H9 (cell line): ENCODE measurements around the gene THEMIS. TPM values are rescaled to one million over a fixed set of nuclear protein-coding genes. Genes with fewer than 3 reads are reported as not detected.

Source experiments
- DNase-seq: peaks from one replicate; pipeline ENCODE4 v3.0.0-alpha.2; 2017
- H2AFZ ChIP-seq: one replicate; pipeline ENCODE4 v1.6.1; 2013; ENCODE audit warnings: mild to moderate bottlenecking, low read length, control low read depth, moderate library complexity
- H2AK5ac ChIP-seq: 2 replicates; pipeline ENCODE4 v1.6.1; 2013; ENCODE audit warnings: low read length, control low read depth, mixed read lengths; ENCODE audit not compliant: insufficient read length
- H2BK120ac ChIP-seq: one replicate; pipeline ENCODE4 v1.6.1; 2013; ENCODE audit warnings: low read depth, mild to moderate bottlenecking, low read length, control low read depth, inconsistent platforms; ENCODE audit not compliant: poor library complexity, severe bottlenecking
- H2BK12ac ChIP-seq: 2 replicates; pipeline ENCODE4 v1.6.1; 2013; ENCODE audit warnings: low read length, control low read depth, mixed read lengths, low read depth; ENCODE audit not compliant: insufficient read length
- H2BK15ac ChIP-seq: 2 replicates; pipeline ENCODE4 v1.6.1; 2013; ENCODE audit warnings: low read depth, low read length, control low read depth
- H2BK20ac ChIP-seq: one replicate; pipeline ENCODE4 v1.6.1; 2013; ENCODE audit warnings: low read depth, mild to moderate bottlenecking, low read length, control low read depth, inconsistent platforms; ENCODE audit not compliant: poor library complexity, severe bottlenecking
- H2BK5ac ChIP-seq: 2 replicates; pipeline ENCODE4 v1.6.1; 2013; ENCODE audit warnings: low read length, control low read depth, mixed read lengths; ENCODE audit not compliant: insufficient read length
- H3K14ac ChIP-seq: 2 replicates; pipeline ENCODE4 v1.6.1; 2013; ENCODE audit warnings: low read length, control low read depth; ENCODE audit not compliant: insufficient read depth
- H3K18ac ChIP-seq: 2 replicates; pipeline ENCODE4 v1.6.1; 2013; ENCODE audit warnings: low read depth, mild to moderate bottlenecking, mixed read lengths, low read length, control low read depth; ENCODE audit not compliant: insufficient read length
- H3K23ac ChIP-seq: 2 replicates; pipeline ENCODE4 v1.6.1; 2013; ENCODE audit warnings: low read length, control low read depth, mixed read lengths, low read depth; ENCODE audit not compliant: insufficient read length
- H3K23me2 ChIP-seq: 2 replicates; pipeline ENCODE4 v1.6.1; 2013; ENCODE audit warnings: low read depth, mild to moderate bottlenecking, mixed read lengths, low read length, control low read depth; ENCODE audit not compliant: insufficient read length, poor library complexity, severe bottlenecking
- H3K27ac ChIP-seq: 2 replicates; pipeline ENCODE4 v1.5.1; 2013; ENCODE audit warnings: low read length, control low read depth, mixed read lengths, low read depth; ENCODE audit not compliant: insufficient read length
- H3K27me3 ChIP-seq: 2 replicates; pipeline ENCODE4 v1.6.1; 2013; ENCODE audit warnings: low read length, control low read depth, inconsistent platforms; ENCODE audit not compliant: insufficient read depth
- H3K4ac ChIP-seq: 2 replicates; pipeline ENCODE4 v1.6.1; 2013; ENCODE audit warnings: low read depth, mild to moderate bottlenecking, control low read depth, inconsistent platforms, low read length, moderate library complexity
- H3K4me1 ChIP-seq: 2 replicates; pipeline ENCODE4 v1.6.1; 2013; ENCODE audit warnings: low read length, control low read depth, inconsistent platforms; ENCODE audit not compliant: insufficient read depth
- H3K4me2 ChIP-seq: 2 replicates; pipeline ENCODE4 v1.6.1; 2013; ENCODE audit warnings: low read length, control low read depth, mixed read lengths; ENCODE audit not compliant: insufficient read length, insufficient read depth
- H3K56ac ChIP-seq: 2 replicates; pipeline ENCODE4 v1.6.1; 2013; ENCODE audit warnings: low read depth, mild to moderate bottlenecking, mixed read lengths, low read length, control low read depth; ENCODE audit not compliant: insufficient read length
- H3K79me1 ChIP-seq: 2 replicates; pipeline ENCODE4 v1.6.1; 2013; ENCODE audit warnings: low read depth, mild to moderate bottlenecking, moderate library complexity, low read length, control low read depth, inconsistent platforms; ENCODE audit not compliant: insufficient read depth, poor library complexity, severe bottlenecking
- H3K79me2 ChIP-seq: 2 replicates; pipeline ENCODE4 v1.6.1; 2013; ENCODE audit warnings: low read length, control low read depth, inconsistent platforms; ENCODE audit not compliant: insufficient read depth
- H3K9ac ChIP-seq: 2 replicates; pipeline ENCODE4 v1.6.1; 2013; ENCODE audit warnings: low read length, control low read depth, mixed read lengths; ENCODE audit not compliant: insufficient read length; ENCODE audit errors: extremely low read depth
- H3K9me3 ChIP-seq: one replicate; pipeline ENCODE4 v1.6.1; 2013; ENCODE audit warnings: low read depth, low read length, inconsistent platforms; ENCODE audit not compliant: control insufficient read depth
- H3T11ph ChIP-seq: one replicate; pipeline ENCODE4 v1.6.1; 2013; ENCODE audit warnings: mild to moderate bottlenecking, low read length, control low read depth, inconsistent platforms
- H4K20me1 ChIP-seq: one replicate; pipeline ENCODE4 v1.6.1; 2013; ENCODE audit not compliant: control insufficient read depth, insufficient read length, insufficient read depth
- H4K5ac ChIP-seq: 2 replicates; pipeline ENCODE4 v1.6.1; 2013; ENCODE audit warnings: low read depth, mild to moderate bottlenecking, mixed read lengths, low read length, control low read depth; ENCODE audit not compliant: insufficient read length
- H4K8ac ChIP-seq: replicated peaks from 2 replicates; pipeline ENCODE4 v1.6.1; 2013; ENCODE audit warnings: low read length, control low read depth, mixed read lengths, low read depth; ENCODE audit not compliant: insufficient read length
- H4K91ac ChIP-seq: 2 replicates; pipeline ENCODE4 v1.6.1; 2013; ENCODE audit warnings: low read depth, mild to moderate bottlenecking, moderate library complexity, mixed read lengths, low read length, control low read depth; ENCODE audit not compliant: insufficient read length
- H3K27ac Mint-ChIP-seq, 3 experiments: 2 replicates in 2 of 3; 3 replicates in 1 of 3; pipeline ENCODE4 v1.8.0; 2020 to 2021; ENCODE audit warnings: mixed read lengths in 3 of 3, mild to moderate bottlenecking in 1 of 3, moderate library complexity in 1 of 3
- H3K27me3 Mint-ChIP-seq: 2 replicates; pipeline ENCODE4 v1.8.0; 2021; ENCODE audit warnings: low read depth, mild to moderate bottlenecking, moderate library complexity, mixed read lengths
- H3K36me3 Mint-ChIP-seq, 3 experiments: 2 replicates in 2 of 3; 3 replicates in 1 of 3; pipeline ENCODE4 v1.8.0; 2020 to 2021; ENCODE audit warnings: low read depth in 3 of 3, mixed read lengths in 3 of 3; ENCODE audit not compliant: insufficient read depth in 1 of 3
- H3K4me1 Mint-ChIP-seq, 2 experiments: 2 replicates each; pipeline ENCODE4 v1.8.0; 2020; ENCODE audit warnings: mixed read lengths in 2 of 2
- H3K4me3 Mint-ChIP-seq, 2 experiments: 2 replicates in 1 of 2; 3 replicates in 1 of 2; pipeline ENCODE4 v1.8.0; 2020 to 2021; ENCODE audit warnings: mild to moderate bottlenecking in 2 of 2, mixed read lengths in 2 of 2, moderate library complexity in 1 of 2
- H3K9me3 Mint-ChIP-seq, 2 experiments: 2 replicates in 1 of 2; 3 replicates in 1 of 2; pipeline ENCODE4 v1.8.0; 2020; ENCODE audit warnings: mild to moderate bottlenecking in 2 of 2, mixed read lengths in 2 of 2, moderate library complexity in 1 of 2
- WGBS: extraction: QIAGEN DNeasy Blood & Tissue Kit; methylation state at CpG from one replicate; pipeline ENCODE4 v1.1.7; 2013; ENCODE audit warnings: missing lambda C conversion rate, low lambda C conversion rate, mixed read lengths; ENCODE audit not compliant: insufficient read length; ENCODE audit errors: extremely low coverage; 5-methylcytosine and 5-hydroxymethylcytosine counted together
- total RNA-seq: library from RNA; stranded (reverse); gene quantifications from 2 replicates; pipeline ENCODE4 v1.2.1, GENCODE V29; 2021
- TF ChIP-seq, protein P1 (sequence below): fragments of 200-600 bp; sonication (generic); conservative IDR thresholded peaks from 3 replicates; pipeline ENCODE4 v1.8.0; 2021; ENCODE audit warnings: antibody characterized with exemption, mild to moderate bottlenecking

Gene THEMIS
- total RNA-seq, 1 experiment from 2014 or later, result not detected

- TF ChIP-seq, protein P1, sequence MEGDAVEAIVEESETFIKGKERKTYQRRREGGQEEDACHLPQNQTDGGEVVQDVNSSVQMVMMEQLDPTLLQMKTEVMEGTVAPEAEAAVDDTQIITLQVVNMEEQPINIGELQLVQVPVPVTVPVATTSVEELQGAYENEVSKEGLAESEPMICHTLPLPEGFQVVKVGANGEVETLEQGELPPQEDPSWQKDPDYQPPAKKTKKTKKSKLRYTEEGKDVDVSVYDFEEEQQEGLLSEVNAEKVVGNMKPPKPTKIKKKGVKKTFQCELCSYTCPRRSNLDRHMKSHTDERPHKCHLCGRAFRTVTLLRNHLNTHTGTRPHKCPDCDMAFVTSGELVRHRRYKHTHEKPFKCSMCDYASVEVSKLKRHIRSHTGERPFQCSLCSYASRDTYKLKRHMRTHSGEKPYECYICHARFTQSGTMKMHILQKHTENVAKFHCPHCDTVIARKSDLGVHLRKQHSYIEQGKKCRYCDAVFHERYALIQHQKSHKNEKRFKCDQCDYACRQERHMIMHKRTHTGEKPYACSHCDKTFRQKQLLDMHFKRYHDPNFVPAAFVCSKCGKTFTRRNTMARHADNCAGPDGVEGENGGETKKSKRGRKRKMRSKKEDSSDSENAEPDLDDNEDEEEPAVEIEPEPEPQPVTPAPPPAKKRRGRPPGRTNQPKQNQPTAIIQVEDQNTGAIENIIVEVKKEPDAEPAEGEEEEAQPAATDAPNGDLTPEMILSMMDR, result 0 out of 3 replicates have a peak, but pooled peaks have one; percentile 32
- H2BK12ac ChIP-seq, result no peak overlapping the region
- no peak overlapping the region for H4K91ac ChIP-seq
- no peak overlapping the region for H2AK5ac ChIP-seq
- Mint-ChIP-seq H3K36me3 (no peaks in the 10 kb centered on the region), H3K27me3 (no peaks in the 10 kb centered on the region), H3K27ac (0 out of 7 replicates have a peak overlapping the region, but pooled peaks of 1 of the 3 experiments have one; percentile 14), H3K9me3 (no peaks in the 10 kb centered on the region), H3K4me1 (peaks cover 3 to 7% of the 10 kb centered on the region in 2 experiments), H3K4me3 (no peak overlapping the region)
- no peak overlapping the region for H3K14ac ChIP-seq
- H3K27ac ChIP-seq, result no peak overlapping the region
- H3K4me1 ChIP-seq, result no peaks in the 10 kb centered on the region
- H3K79me1 ChIP-seq, result no peaks in the 10 kb centered on the region
- H3K4ac ChIP-seq, result no peak overlapping the region
- WGBS, result no CpG with 5 or more reads among the region's 4 CpGs
- H3K27me3 ChIP-seq, result no peaks in the 10 kb centered on the region
- no peaks in the 10 kb centered on the region for H3K79me2 ChIP-seq
- no peak for DNase-seq
- no peak overlapping the region for H3T11ph ChIP-seq
- no peak overlapping the region for H3K4me2 ChIP-seq
- H3K23me2 ChIP-seq, result no peaks in the 10 kb centered on the region
- H3K23ac ChIP-seq, result no peak overlapping the region
- no peak overlapping the region for H2BK20ac ChIP-seq
- no peak overlapping the region for H4K5ac ChIP-seq
- H2BK5ac ChIP-seq, result no peak overlapping the region
- no peaks in the 10 kb centered on the region for H3K9me3 ChIP-seq
- H4K8ac ChIP-seq, result no peak overlapping the region
- no peak overlapping the region for H3K18ac ChIP-seq
- H2AFZ ChIP-seq, result no peak overlapping the region
- H4K20me1 ChIP-seq, result no peaks in the 10 kb centered on the region
- H2BK120ac ChIP-seq, result no peak overlapping the region
- no peak overlapping the region for H3K9ac ChIP-seq
- H2BK15ac ChIP-seq, result no peak overlapping the region
- H3K56ac ChIP-seq, result no peak overlapping the region
Measured at GRCh38 chr6:127858727-127859391, 42.0 kb downstream of the THEMIS start.
